ENCODE data around the gene CBL.

- TF ChIP-seq POLR2A (IDR thresholded peaks at IDR 0.05) (no peak), CTCF (IDR thresholded peaks at IDR 0.05) (no peak)
Measured at GRCh38 chr11:119345685-119346084, 139.5 kb downstream of the CBL start.
